NCI-H524 treated with DMSO at 0.1 percent for 48 hours (cell line): ENCODE data around the gene PPFIA2.

ENCODE experiments used
- DNase-seq: peaks from one replicate; lab custom pipeline; 2025; lab: John Stamatoyannopoulos, UW

PPFIA2 gene

GRCh38 chr12:81450920-81451739, 308.0 kb downstream of the PPFIA2 start:
- DNase-seq, result peak; percentile 34

DNA sequence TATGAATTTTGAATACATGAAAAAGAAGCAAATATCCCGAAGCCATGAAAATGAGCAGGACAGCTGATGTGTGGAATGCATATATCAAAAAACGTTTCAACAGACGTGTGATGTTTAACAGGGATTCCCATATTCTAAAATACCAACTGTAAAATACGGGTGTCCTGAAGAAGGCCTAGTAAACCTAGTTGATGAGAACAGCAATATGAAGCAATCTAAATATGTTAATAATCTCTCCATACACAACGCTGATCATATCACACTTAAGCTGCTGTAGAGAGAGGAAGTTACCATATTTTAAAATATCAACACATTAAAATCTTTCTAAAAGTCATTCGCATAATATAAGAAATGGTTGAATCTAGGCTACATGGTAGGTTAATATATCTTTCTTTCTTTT, 317.5 kb downstream of the PPFIA2 start:
- DNase-seq, result no peak

DNA sequence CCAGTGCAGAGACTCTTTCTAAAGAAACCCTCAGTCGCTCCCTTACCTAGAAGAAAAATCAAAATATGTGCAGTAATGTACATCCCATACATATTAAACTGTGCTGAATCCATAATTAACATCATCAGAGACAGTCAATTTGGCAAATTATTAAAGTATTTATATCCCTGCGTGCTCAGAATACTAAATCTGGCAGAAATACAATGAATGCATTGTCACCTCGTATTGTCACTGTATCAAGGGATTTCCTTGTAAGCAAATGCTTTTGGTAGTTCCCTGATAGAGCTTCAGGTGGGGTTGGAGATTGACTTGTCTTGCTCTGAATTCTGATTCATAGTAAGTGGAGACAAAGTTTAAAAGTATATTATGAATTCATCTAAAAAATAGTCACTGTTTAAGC, 319.1 kb downstream of the PPFIA2 start:
- no peak for DNase-seq

DNA sequence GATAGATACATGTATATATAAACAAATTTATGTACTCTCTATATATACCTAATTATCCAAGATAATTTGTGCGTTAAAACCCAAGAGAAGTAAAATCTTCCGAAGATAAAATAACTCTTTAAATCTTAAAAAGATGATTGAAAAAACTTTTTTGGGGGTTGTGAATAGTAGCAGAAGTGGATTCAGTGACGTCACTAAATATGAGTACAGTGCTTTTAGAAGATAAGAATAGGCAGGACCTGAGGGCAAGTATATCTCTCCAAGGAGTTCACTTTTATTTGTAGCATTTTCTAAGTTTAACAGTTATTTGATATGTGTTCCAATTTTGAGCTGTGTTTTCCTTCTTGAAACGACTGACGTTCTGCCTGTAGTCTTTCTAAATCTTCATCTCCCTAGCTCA, 319.8 kb downstream of the PPFIA2 start:
- DNase-seq, result no peak

- no peak for DNase-seq
Observed at GRCh38 chr12:81417056-81417455, 342.1 kb downstream of the PPFIA2 start.

GRCh38 chr12:81416571-81416970, 342.6 kb downstream of the PPFIA2 start:
- no peak for DNase-seq

GRCh38 chr12:81414441-81414840, 344.7 kb downstream of the PPFIA2 start:
- no peak for DNase-seq

- no peak for DNase-seq
Observed at GRCh38 chr12:81412940-81413339, 346.2 kb downstream of the PPFIA2 start.

- DNase-seq, result no peak
Observed at GRCh38 chr12:81403348-81403747, 355.8 kb downstream of the PPFIA2 start.

- DNase-seq, result no peak
Observed at GRCh38 chr12:81401241-81401640, 357.9 kb downstream of the PPFIA2 start.

GRCh38 chr12:81400024-81400423, 359.1 kb downstream of the PPFIA2 start:
- DNase-seq, result no peak

DNA sequence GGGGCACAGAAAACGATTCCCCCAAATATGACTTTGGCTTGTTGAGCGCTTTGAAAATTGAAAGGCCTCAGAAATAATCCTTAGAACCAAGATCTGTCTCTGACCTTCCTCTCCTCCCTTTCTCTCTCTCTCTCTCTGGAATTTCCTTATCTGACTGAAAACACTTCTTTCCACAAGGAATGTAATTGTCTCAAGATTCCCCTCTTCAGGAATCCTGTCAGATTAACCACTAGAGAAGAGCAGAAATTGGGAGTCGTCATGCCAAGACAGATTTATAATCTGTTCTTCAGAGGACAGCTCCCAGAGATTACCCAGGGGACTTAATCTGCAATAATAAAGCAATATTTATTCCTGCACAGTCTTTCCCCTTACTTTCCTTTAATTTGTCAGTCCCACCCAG, 363.7 kb downstream of the PPFIA2 start:
- DNase-seq, result no peak

GRCh38 chr12:81389550-81390099, 369.5 kb downstream of the PPFIA2 start:
- DNase-seq, result no peak

GRCh38 chr12:81386101-81386500, 373.0 kb downstream of the PPFIA2 start:
- DNase-seq, result no peak

DNA sequence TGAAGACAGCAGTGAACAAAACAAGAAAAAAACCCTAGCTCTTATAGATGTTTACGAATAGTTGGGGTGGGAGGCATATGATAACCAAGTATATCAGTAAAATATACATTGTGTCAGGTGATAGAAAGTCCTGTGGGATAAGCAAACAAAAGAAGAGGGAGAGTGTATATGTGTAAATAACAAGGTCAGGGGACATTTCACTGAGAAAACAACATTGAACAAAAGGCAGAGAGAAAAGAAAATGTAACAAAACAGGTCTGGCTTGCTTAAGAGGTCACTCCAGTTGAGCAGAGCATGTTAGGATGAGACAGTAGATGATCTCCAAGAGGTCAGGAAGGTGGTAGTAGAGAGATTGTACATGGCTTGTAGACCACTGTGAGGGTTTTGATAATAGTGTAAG, 377.2 kb downstream of the PPFIA2 start:
- DNase-seq, result no peak

- DNase-seq, result no peak
Observed at GRCh38 chr12:81378601-81379285, 380.4 kb downstream of the PPFIA2 start.

- no peak for DNase-seq
Observed at GRCh38 chr12:81377771-81378170, 381.4 kb downstream of the PPFIA2 start.

- no peak for DNase-seq
Observed at GRCh38 chr12:81375969-81376368, 383.2 kb downstream of the PPFIA2 start.

DNA sequence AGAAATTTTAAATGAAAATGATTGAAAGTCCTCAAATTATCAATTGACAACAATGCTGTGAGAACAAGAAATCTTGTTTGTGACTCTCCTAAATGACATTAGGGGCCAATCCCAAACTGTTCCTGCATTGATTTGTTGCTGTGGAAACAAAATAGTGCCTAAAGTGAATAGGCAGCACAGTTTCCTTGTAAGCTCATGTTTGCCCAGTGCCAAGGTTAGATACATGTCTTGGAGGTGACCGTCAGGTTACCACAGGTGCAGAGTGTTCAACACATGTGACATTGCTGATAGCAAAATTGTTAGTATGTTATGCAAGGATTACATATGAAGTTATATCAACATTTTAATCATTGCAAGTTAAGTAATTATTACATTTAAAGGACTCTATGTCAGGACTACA, 388.7 kb downstream of the PPFIA2 start:
- no peak for DNase-seq

DNA sequence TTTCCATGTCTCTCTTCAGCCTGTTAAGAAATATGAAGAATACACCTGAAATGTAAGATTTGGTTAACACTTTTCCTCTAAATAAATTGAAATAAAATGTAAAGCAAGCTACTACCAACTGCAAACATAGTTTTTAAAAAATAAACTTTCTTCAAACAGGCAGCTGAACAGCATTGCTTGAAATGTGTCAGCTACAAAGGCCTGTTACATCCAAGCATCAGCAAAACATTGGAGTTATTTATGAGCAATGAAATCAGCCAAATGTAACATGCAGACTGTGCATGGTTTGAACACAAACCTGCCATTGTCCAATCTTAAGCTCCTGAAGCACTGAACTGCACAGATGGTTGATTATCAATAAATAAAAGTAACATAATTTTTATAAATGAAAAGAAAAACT, 390.0 kb downstream of the PPFIA2 start:
- no peak for DNase-seq

DNA sequence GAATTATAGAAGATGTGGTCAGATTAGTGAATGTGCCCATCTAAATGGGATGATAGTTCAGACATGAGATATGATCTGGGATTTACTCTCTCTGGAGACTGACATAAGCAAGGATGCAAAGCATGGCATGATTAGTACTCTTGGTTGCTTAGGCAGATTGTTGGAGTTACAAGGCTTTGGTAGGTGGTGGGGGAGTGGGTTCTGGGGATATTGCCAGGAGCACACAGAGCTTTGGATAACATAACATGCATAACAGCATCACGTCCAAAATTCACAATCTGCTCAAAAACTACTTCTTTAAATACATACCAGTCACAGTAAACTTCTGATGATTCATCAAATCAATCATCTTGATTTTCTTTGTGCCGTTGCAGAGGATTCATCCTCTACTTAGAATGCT, 393.9 kb downstream of the PPFIA2 start:
- DNase-seq, result no peak

- DNase-seq, result no peak
Observed at GRCh38 chr12:81360916-81361315, 398.2 kb downstream of the PPFIA2 start.

DNA sequence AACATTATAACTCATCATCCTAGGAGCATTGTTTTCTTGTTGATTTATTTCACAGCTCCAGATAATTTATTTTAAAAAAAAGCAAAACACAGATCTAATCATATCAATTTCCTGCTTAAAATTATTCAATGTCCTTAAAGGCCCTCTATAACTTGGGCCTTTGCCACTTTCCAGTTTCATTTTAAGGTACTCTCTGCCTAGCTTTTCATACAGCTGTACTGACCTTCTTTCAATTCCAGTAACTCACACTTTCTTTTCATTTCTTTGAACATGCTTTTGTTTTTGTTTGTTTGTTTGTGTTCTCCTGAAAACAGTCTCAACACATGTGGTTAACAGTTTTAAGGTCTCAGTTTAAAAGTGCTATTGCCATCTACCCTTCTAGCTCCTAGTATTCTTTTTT, 399.4 kb downstream of the PPFIA2 start:
- DNase-seq, result no peak
